ENCODE data around the gene FMN1.

GRCh38 chr15:33071451-33071850 lies 123.1 kb downstream of the FMN1 start:
- TF ChIP-seq TCF12 (IDR thresholded peaks at IDR 0.05), result no peak
- TF ChIP-seq TCF12 (CRISPR knock-in tag; IDR thresholded peaks at IDR 0.05), result no peak
- TF ChIP-seq FOXP1 (IDR thresholded peaks at IDR 0.05), result no peak
- TF ChIP-seq FOXP1 (CRISPR knock-in tag; IDR thresholded peaks at IDR 0.05), result no peak
- TF ChIP-seq SRF (IDR thresholded peaks at IDR 0.05; ENCODE audit: low read depth, low read length), result no peak
- no peak for TF ChIP-seq LRRFIP1 (CRISPR knock-in tag; conservative IDR thresholded peaks at IDR 0.05)
- TF ChIP-seq ZBTB10 (CRISPR knock-in tag; IDR thresholded peaks at IDR 0.05; ENCODE audit: borderline replicate concordance), result no peak
- TF ChIP-seq, protein P1, sequence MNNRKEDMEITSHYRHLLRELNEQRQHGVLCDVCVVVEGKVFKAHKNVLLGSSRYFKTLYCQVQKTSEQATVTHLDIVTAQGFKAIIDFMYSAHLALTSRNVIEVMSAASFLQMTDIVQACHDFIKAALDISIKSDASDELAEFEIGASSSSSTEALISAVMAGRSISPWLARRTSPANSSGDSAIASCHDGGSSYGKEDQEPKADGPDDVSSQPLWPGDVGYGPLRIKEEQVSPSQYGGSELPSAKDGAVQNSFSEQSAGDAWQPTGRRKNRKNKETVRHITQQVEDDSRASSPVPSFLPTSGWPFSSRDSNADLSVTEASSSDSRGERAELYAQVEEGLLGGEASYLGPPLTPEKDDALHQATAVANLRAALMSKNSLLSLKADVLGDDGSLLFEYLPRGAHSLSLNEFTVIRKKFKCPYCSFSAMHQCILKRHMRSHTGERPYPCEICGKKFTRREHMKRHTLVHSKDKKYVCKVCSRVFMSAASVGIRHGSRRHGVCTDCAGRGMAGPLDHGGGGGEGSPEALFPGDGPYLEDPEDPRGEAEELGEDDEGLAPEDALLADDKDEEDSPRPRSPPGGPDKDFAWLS (CRISPR knock-in tag; IDR thresholded peaks at IDR 0.05; ENCODE audit: borderline replicate concordance), result no peak

Data from HepG2 (cell line).